AML-193 (cell line): ENCODE results near the gene ASPSCR1.

ENCODE experiments used
- DNase-seq, 2 experiments: peaks; one replicate each; lab custom pipeline; 2025; lab: John Stamatoyannopoulos, UW

The ASPSCR1 gene

DNA sequence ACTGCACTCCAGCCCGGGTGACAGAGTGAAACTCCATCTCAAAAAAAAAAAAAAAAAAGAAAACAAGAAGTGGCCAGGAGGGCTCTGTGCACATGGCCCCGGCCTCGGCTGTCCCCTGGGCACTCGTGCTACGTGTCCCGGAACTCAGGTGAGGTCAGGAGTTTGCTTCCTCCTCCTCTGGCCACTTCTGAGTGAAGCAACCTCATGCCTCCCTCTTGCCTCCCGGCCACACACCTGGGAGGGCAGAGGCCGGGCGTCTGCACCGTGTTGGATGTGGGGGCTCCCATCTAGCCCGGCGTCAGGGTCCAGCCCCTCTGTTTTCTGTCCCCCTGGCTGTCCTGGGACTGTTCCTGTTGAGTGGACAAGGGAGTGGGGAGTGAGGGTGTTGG lies 22.2 kb downstream of the ASPSCR1 start:
- DNase-seq = no peak

DNA sequence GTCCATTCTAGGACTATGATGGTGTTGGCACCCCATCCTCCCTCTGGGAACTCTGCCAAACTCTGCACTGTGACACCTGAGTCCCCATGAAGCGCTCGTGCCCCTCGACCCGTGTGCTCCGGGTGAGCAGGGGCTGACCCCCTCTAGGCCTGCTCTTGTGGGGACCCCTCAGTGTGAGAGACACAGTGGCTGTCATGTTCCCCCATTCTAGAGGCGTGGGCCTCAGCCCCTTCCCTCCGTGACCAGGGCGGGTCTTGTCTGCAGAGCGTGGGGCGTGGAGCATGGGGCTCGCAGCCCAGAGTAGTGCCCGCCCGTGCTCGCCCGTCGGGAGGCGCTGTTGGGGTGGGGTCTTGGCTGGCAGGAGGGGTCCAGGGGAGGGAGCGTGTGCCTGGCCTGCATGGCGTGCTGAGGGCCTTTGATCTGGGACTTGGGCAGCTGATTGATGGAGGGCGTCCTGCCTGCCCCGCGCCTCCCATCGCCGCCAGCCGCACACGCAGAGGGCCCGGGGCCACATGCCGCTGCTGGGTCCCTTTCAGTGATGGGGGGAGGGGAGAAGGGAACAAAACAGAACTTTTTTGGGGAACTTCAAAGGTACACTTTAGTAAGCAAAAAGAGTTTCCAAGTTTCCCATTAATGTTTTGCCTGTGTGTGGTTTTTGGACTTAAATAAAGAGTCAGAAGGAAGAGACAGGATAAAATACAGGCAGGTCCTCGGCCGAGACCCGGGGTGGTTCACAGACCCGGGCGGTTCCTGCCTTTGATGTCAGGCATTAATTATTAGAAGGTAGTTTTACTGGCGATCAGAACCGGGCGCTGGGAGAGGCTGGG lies 22.8 kb downstream of the ASPSCR1 start:
- no peak for DNase-seq

DNA sequence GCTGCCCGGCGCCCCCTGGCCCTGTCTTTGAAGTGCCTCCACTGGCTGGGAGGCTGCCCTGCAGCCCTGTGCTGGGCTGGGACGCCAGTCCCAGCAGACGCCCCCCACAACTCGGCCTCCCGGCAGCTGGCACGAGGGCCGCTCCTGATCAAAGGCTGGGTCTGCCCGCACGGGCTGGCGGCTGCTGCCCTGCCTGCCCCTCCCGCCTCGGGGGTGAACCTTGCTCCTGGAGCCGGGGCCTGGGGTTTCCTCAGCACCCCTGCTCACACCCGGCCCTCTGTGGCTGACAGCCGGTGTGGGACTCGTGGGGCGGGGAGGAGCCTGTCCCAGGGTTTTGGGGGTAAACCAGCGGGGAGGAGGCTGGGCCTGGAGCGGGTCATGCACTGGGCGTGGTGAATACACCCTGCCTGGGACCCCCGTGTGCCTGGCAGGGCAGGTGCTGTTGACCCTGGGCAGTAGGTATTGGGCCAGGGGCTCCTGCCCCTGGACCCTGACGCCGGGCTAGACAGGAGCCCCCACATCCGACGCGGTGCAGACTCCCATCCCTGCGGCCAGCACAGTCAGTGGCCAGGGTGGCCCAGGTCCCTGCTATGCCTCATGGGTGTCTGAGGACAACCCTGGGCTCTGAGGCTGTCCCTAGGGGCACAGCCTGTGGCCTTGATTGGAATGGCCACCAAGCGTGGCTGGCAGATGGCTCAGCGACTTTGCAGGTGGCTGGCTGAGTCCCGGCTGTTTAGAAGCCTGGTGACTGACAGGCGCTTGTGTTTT lies 23.6 kb downstream of the ASPSCR1 start:
- DNase-seq = no peak

DNA sequence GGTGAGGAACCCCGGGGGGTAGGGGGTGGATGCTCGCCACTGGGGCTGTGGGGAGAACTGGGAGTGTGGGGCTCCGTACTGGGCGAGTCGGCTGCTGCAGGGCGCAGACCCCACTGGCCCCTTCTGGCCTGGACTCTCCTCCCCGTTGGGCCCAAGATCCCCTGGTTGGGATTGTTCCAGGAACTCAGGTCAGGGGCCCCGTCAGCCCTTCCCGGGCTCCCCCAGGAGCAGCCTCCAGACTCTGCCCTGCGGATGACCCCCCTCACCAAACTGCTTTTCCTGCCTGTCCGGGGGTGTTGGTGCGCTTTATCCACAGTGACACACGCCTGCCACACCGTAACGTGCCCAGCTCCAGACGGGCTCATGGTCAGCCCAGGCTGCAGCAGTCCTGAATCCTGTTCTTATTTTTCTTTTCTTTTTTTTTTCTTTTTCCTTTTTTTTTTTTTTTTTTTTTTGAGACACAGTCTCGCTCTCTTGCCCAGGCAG lies 24.2 kb downstream of the ASPSCR1 start:
- DNase-seq = no peak

DNA sequence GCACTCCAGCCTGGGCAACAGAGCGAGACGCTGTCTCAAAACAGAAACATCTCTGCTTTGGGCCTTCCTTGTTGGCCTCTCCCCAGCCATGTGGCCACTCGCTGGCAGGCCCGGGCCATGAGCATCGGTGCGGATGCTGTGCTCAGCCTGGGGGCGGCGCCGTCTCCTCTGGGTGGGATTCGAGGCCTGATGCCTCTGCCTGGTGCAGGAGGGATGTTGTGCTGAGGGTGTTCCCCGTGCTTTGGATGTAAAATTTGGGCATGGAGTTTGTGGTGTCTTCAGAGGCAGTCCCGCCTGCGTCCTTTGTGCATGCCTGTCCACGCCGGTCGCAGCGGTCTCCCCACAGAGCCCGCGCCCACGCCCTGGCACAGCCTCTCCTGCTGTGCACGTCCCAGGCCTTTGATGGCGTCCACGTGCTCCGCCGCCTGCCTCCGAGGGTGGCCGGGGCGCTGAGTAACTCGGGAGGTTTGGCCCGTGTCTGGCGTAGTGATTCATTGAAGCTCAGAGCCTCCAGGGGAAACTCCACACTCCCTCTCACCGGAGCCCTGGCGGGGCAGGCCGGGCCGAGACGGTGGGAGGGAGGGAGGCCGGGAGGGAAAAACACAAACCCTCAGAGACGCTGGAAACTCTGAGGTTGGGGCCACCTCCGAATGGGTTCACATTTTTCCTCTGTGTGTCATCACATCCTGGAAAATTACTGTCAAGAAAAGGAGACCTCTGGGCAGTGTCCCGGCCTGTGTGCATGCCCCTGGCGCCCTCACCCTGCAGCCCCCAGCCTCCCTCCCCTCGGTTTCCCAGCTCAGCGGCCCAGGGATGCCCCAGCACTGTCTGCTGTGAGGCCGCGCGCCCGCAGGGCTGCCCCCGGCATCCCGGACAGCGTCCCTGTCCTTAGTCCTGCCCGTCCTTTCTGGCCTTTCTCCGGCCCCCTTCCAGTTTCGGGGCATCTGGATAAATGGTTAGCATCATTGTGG lies 26.3 kb downstream of the ASPSCR1 start:
- DNase-seq = no peak

DNA sequence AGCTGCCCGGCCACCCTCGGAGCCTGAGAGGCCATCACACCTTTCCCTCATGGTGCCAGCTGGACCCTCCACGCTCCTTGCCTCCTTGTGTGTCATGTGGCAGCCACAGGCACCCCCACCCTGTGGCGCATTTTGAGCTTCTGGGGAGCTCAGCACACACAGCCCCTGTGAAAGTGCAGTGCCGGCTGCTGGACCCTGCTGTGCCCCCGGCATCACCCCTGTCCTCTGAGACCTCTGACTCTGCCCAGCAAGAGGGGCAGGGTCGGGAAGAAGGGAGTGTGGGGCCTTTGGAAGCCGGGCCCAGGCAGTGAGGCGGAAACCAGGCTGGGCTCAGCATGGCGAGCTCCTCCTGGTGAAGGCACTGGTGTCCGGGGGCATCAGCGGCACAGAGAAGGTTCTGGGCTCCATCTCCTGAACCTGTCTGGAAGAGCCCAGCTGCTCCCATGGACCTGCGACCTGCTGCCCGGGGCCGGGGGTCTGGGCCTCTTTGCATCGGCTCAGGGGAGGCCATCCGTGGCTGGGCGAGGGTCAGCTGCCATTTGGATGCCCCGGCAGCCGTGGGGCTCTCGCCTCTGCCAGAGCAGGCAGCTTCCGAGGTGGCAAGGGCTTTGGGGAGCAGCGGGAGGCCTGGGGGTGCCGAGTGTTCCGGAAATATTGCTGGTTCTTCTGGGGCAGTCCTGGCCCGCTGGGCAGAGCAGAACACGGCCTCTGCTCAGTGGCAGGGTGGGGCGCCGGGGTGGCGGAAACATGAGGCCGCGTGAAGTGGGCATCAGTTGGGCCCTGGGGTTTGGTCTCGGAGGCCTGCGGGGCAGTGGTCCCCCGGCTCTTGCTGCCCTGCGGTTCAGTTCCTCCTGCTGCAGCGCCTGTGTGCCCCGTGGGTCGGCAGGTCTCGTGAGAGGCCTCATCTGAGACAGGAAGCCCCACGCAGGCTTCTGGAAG lies 27.4 kb downstream of the ASPSCR1 start:
- no peak for DNase-seq

DNA sequence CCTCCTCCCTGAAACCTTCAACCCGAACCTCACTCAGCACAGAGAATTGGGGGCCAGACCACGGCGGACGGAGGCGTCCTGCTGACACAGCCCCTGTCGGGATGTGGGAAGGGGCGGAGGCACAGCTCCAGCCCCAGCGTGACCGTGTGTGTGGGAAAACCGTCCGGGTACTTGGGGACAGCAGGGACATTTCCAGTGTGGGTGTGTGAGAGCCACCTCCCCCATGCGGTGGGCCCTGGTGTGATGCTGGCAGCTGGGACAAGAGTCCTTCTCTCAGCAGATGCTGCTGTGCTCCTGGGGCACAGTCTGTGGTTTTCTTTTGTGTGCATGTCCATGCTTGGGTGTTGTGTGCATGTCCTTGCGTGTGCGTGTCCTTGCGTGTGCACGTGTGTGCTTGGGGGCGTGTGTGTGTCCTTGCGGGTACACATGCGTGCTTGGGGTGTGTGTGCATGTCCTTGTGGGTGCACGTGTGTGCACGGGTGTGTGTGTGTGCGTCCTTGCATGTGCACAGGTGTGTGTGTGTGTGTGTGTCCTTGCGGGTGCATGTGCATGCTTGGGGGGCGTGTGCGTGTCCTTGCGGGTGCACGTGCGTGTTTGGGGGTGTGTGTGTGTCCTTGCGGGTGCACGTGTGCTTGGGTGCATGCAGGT lies 28.4 kb downstream of the ASPSCR1 start:
- no peak for DNase-seq

DNA sequence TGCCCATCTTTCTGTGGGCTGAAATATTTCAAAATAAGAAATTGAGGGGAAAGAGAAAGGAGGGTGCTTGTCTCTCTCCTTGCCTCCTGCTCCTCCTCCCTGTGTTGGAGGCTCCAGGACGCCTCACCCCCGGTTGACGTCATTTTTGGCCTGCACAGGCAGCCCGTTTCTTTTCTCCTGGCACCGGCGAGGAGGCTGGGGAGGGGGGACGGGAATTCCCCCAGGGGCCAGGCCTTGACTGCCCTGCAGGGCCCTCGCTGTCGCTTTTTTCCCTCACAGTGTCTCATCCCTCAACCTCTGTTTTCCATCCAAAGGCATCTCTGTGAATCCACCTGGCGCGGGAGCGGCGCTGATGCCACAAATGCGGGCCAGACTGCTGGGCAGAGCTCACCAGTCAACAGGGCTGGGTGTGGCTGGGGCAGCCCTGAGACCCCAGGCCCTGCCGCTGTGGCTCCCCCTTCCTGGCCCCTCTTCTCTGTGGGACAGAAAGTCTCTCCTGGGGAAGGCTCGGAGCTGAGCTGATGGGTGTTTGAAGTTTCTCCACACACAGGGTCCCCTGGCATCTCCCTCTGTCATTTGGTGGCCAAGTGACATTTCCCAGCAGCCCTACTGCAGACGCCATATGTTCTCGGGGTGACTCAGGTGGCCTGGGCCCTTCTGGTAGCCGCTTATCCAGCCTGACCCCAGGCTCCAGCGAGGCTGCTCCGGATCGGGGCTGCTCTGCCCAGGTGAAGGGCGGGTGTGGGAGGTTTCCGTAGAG lies 29.2 kb downstream of the ASPSCR1 start:
- DNase-seq = no peak

DNA sequence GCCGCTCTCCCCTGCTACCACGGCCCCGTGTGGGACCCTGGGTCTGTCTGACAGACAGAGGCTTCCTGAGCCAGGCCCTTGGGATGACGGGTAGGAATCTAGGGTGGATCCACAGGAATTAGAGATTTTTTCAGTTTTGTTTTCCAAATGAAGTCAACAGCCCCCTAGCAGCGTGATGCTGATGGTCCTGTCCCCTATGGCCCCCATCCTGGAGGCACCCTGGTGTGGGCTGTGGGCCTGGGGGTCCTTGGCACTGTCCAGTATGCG lies 29.7 kb downstream of the ASPSCR1 start:
- no peak for DNase-seq

DNA sequence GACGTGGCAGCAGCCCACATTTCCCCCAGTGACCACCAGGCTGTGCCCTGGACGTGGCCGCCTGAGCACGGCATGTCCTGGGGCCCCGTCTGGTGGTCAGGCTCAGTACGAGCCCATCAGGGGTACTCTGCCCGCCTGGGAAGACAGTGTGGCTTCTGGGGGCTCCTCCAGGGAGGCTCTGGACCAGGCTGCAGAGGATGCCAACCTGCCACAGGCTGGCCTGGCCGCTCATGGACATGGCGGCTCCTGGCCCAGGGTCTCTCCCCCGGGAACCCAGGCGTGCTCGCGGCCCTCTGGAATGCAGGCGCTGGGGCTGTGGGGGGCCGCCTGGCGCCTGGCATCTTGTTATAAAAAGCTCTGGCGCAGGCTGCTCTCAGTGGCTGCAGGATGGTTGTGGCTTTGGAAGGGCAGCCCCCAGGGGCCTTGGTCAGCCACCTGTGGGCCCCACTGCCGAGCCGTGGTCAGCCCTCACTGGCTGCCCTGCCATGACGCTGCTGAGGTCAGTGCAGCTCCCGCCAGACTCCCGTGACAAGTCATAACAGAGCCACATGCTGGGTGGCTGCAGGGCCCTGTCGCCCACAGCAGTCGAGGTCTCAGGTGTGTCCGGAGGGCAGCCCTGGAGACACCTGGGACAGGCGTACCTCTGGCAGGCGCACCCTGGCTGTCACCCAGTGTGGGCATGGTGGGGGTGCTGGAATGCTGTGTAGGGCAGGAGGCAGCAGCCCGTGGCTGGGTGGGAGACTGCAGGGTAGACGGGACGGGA lies 30.2 kb downstream of the ASPSCR1 start:
- no peak for DNase-seq

DNA sequence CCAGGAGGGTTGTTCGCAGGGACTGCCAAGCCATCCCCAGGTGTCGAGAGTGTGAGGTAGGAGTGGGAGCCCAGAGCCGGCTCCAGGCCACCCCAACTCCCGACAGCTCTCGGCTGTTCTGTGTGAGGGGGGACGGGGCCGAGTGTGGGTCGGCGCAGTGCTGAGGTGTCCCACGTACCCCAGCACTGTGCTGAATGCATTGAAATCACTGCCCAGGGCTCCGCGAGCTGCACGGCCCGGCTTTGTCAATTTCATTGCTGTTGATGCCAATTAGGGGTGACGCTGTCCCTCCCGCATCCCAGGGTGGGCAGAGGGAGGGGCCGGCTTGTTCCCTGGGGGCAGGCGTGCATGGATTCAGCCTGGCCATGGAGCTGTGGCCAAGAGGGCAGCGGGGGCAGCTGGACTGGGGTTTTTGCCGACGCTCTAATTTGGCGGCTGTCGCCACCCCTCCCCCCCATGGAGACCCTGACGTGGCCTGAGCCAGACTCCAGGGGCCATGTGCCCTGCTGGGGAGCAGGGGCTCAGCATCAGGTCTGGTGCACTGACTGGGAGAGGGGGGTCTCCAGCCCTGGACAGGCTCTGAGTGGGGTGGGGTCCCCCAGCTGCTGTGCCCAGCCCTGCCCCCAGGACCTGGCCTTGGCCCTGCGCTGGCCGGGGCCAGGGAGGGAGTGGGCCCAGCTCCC lies 31.0 kb downstream of the ASPSCR1 start:
- no peak for DNase-seq

DNA sequence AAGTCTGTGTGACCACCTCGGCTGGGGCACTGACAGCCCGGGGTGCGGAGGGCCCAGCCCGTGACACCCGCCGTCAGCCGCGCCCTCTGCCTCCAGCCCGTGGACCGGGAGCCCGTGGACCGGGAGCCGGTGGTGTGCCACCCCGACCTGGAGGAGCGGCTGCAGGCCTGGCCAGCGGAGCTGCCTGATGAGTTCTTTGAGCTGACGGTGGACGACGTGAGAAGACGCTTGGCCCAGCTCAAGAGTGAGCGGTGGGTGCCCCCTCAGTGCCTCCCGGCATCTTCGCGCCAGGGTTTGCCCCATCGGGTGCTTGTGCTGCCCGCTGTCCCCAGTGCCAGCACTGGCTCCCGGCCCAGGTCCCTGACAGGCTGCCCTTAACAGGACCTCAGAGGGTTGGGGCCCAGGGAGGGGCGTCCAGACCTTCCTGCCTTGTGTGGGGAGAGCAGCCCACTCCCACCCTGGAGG lies 31.5 kb downstream of the ASPSCR1 start:
- DNase-seq = no peak

DNA sequence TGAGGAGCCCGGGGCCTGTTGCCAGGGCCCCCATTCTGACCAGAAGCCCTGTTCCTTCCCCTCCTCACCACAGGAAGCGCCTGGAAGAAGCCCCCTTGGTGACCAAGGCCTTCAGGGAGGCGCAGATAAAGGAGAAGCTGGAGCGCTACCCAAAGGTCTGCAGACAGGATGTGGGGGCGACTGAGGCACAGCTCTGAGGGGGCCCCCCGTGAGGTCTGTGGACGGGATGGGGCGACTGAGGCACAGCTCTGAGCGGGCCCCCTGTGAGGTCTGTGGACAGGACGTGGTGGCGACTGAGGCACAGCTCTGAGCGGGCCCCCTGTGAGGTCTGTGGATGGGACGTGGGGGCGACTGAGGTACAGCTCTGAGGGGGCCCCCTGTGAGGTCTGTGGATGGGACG lies 32.0 kb downstream of the ASPSCR1 start:
- DNase-seq = no peak

DNA sequence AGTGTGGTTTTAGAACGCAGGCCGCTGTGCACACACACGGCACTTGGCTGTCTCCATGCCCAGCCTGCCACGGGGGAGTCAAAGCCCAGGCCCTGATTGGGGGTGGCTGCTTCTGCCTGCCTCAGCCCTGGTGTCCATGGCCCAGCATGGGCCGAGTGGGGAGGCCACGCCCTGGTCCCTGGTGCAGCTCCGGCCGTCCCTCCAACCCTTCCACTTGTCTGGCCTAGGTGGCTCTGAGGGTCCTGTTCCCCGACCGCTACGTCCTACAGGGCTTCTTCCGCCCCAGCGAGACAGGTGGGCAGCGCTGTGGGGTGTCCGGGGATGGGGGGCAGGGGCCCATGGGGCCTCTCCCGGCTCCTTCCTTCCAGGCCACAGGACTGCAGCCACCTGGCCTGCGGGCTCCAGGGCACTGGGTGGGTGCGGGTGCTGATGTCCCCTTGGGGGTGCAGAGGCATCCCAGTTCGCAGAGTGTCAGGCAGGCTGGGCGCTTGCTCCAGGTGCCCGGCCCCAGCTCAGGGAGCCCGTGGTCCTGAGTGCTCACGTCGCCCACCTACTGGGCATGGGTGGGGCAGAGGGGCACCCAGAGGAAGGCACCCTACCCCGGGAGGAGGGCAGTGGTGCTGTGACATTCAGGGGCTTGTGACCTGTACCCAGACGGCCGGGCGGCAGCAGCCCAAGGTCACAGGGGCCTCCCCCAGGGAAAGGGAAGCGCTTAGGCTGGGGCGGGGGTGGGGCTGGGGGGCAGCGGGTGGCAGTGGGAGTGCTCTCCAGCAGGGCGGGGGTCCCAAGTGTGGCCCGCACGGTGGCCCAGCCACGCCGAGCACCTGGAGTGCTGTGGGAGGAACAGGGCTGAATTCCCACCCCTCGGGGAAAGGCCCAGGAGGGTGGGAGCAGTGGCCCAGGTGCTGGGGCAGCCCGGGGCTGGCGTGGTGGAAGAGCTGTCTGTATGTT lies 33.4 kb downstream of the ASPSCR1 start:
- DNase-seq = no peak

DNA sequence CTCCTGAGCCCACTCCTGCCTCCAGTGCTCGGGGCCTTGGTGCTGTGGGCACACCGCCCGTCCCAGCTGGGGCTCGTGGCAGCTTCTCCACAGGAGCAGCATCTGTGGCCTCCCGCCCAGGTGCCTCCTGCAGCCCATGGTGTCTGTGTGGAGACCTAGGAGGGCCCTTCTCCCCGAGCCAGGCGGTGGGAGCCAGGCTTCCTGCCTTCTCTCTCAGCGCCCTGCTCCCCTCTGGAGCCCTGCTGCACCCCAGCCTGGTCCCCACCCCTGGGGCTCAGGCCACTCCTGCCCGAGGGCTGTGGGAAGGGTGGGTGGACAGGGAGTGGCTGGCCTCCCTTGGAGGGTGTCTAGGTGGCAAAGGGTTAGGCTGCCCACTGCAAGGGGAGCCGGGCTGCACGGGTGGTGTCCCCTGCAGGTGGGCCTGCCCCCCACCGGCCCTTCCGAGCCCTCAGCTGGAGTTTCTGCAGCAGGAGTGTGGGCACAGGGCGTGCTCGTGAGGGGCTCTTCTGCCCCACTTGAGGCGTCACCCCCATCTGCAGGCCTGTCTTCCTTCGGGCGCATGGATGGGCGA lies 34.3 kb downstream of the ASPSCR1 start:
- no peak for DNase-seq

DNA sequence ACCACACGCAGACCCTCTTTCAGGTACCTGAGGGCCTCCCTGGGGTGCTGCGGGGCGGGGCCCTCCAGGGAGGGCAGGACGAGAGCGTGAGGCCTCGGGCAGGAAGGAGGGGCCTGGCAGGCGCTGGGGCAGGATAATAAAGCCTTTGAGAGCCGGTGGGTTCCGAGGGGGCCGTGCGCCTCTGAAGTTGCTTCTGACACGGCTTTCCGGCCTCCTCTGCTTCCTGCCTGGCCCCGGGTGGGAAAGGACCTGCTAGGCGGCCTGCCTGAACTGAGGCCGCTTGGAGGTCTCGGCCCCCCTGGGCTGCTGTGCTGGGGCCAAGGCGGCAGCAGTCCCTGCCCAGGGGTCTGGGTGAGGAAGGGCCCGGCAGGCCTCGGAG lies 34.8 kb downstream of the ASPSCR1 start:
- no peak for DNase-seq
